ENCODE results near the gene KCTD16.

Gene KCTD16

DNA sequence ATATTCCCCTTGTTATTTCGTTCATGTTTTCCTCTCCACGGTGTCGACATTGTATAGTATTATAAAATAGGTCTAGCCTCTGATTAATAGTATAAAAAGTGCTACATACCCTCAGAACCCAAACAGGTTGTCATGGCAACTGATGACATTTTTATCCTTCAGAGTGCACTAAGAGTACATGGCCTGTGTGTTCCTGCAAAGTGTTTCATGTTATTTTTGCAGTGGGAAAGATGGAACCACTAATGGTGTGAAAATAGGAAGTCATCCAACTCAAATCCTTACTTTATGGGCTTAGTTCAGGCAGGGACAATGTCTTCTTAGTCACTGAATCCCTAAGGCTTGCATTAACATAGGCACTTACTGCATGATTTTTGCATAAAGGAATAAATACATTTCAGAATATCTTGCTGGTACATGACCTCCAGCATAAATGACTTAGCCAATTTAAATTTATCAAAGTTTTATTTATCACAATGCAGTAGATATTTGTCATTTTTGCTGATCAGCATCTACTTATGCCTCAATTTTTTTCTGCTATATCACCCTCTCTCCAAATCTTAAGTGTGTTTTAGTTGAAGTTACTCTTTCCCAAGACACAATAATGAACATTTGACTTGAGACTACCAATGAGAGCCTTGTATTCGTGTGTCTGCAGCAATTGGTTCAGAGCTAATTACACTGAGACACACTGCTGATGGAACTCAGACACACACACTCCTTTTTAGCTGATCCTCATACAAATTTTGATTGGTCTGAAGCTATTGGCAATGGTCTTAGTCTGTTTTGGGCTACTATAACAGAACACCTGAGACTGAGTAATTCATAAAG, 243.7 kb downstream of the KCTD16 start:
- no peak for DNase-seq

DNA sequence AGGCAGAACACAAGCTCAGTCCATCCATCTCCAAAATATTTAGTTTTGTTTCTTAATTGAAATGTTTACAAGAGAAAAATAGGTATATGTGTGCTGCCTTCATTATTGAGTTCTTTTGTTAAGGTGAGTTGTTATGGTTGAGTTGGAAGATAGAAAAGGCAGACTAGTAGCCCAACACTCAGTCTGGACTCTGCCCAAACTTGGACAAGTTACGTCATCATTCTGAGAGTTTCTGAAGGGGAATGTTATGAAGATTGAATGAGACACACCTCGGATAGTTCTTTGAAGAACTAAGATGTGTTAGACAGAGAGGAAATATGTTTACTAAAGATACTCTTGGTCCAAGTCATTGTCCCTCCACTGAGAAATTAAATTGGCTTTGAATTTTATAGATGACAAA, 245.5 kb downstream of the KCTD16 start:
- no peak for DNase-seq

DNA sequence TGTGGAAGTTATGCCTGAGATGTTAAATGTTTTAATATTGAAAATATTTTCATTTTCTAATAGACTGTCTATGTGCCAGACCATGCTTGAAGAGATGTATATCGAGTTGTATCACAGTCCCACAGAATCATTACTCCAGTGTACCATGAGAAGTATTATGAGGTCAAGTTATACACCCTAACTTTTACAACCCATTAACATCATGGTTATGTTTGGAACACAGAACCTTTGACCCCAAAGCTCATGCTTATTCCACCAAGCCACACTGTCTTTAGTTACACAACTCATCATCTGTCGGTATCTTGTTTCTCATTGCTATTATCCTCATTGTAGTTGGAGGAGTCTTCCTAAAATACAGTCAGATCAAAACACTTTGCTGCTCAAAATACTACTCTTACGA, 248.0 kb downstream of the KCTD16 start:
- DNase-seq = no peak

DNA sequence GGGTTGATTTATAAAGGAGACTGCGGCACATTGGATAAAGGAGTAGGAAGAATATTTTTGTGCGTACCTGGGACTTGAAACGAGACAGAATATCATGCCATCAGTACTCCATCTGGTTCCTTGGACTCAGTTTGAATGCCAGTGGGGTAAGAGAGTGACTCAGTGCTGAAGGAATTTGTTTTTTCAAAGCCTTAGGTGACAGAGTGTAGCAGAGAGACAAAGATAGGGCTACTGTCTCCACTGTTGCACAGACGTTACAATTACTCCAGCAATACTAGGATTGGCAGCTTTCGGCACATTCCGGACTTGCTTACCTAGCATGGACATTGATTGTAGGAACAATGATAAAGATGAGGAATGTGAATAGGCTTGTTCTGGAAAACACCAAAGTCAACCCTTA, 250.7 kb downstream of the KCTD16 start:
- no peak for DNase-seq

DNA sequence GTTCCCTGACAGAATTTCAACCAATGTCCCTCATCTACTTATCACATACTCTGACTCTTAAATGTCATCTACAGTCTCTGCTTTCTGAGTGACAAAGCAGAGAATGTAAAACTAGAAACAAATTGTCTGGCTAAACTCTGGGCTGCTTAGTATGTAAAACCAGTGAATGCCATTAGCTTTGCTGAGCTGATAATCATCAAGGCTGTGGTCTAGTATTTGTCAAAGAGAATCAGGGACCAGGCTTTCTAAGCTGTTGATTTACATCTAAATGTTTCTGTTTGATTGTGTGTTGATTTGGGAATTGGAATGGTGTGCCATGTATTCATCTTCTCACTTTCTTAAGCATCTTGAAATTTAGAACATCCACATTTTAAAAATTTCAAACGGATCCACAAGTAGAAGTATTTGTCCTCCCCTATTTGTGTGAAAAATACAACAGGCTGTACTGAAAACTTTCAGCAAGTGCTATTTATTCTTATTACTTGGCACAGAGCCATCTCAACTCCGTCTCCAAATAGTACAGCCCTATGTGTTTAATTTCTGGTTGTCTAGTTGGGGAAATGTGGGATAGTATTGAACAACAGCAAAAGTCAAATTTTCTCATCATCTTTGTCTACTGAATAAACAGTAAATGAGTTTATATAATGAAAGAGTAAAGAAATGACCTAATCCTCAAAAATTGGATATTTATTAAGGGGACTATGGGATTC, 251.5 kb downstream of the KCTD16 start:
- no peak for DNase-seq

DNA sequence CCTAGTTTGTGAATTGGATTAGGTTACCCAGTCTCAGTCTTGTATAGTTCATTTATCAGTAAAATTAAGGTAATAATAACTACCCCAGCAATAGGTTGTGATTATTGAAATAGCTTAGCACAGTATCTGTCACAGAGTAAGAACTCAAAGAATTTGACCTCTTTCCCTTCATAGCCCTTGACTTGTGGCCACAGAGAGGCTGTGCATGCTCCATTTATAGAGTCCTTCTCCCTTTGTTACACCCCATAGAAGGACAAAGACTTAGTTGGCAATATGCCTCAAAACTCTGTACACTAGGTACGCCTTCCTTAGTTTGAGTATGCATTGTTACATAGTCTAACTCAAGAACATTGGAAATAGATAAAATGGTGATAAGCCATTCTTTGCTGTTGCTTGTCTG, 257.2 kb downstream of the KCTD16 start:
- DNase-seq = no peak

DNA sequence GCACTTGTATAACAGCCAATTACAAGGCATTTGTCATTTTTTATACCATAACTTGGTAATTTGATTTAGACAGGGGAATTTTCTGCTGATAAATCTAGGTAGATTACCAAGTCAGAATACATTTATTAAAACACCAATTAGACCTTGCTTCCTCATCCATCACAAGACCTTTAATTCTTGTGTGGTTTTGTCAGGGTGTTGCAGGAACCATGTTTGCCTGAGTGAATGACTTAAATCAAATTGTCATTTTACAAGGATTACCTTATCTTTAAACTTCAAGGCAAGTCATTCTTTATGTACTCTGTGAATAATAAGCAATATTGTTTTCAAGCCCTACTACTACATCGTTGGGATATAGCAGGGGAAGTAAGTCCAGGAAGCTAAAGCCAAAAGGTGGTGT, 257.7 kb downstream of the KCTD16 start:
- DNase-seq = no peak

DNA sequence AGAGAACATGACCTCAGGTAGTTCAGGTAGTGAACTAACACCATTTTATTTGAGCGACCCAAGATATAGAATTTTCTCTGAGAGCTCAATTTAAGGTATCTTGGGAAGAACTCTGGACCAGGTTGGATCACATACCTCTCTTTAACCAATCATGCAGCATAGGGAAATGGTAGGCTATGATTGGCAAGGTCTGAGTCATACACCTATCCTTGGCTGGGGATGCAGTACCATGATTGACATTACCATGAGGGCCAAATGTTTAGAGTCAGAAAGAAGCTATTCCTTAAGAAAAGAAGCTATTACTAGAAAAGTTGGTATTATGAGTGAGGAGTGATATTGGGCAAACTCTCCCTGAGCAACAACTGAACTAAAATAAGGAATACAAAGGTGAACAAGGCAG, 258.7 kb downstream of the KCTD16 start:
- DNase-seq = no peak

DNA sequence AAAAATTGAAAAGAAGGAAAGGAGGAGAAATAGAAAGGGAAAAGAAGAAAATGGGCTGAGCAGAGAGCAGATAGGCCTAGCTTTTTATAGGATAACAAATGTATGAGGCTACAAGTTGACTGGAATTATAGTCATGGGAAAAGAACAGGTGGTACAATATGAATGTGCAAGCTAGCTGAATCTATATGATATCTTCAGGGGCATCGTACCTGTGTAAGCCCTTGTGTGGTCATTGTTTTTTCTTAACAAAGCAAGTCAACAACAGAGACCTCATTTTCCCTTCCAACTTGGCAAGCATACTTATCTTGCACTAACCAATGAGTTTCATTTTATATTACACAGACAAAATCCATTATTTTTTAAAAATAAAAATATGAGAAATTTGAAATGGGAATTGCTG, 259.2 kb downstream of the KCTD16 start:
- DNase-seq = no peak

DNA sequence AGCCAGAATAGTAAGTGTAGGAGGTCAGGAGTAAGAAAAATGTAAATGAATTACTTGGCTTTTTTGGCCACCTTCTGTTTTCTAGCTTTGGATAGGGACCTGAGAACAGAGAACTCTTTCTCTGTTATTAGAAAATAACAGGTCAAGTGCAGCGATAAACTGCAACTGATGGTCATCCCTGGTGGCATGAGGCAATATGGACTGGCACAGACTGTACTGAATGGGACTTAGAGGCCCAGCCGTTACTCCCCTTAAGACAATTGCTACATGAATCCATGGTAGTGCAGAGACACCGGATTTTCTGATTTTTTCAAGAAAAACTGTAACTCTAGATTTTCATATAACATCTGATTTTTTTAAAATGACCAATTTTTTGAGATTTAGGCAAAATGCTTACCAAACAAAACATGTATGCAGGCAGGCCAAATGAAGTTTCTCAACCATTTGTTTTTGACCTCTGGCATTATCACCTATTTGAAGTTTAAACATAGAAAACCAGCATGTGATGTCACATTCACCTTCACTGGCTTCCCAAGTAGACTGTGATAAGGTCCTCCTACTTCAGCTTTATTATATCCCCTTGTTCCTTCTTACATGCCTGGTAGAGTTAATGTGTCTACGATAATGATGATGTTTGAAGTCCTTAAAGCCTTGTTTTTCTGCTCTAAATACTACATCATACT, 262.6 kb downstream of the KCTD16 start:
- DNase-seq = no peak

DNA sequence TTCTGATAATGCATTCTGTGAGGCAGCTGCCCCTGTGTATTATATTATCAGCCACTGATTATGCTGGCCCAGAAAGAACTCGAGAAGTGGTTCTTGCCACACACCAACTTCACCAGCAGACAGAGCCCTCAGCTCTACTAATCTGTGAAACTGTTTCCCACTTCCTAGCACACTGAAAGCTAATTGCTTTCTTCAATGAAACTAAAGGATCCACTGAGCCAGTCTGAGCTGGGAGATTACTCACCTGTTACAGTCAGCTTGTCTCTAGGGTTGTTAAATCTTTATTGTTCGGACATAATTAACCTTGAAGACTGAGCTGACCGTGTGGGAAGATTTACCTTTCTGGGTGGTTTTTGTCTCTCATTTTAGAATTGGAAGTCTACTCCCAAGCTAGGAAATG, 263.2 kb downstream of the KCTD16 start:
- DNase-seq = no peak

DNA sequence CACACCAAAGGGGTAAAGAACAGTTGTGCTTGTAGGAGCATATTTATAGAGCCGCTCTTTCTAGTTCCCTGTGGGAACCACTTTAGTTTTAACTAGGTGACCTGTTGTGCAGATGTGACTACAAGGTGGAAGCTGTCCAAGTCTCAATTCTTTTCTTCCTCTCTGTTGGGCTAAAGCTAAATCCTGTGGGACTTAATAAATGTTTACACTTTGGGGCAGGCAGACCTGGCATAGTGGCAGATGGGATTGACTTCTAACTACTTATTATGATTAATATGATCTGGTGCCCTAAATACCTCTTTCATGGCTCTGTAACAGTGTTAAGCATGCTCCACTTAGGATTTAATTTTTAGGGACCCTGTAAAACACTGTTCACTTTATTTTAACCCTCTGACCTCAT, 265.3 kb downstream of the KCTD16 start:
- no peak for DNase-seq

DNA sequence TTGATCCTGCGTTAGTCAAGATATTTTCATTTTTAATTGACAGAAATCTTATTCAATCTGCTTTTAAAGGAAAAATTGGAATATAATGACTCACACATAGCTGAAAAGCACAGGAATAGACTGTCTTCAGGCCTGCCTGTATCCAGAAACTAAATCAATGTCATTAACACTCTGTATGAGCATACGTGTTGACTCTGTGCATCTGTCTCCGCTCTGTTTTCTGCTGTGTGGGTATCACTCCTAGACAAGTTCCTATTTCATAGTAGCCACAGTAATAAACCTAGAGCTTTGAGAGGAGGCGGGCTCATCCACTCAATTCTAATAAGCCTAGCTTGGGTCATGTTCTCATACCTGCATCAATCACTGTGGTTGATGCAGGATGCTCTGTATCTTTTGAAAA, 267.6 kb downstream of the KCTD16 start:
- no peak for DNase-seq

DNA sequence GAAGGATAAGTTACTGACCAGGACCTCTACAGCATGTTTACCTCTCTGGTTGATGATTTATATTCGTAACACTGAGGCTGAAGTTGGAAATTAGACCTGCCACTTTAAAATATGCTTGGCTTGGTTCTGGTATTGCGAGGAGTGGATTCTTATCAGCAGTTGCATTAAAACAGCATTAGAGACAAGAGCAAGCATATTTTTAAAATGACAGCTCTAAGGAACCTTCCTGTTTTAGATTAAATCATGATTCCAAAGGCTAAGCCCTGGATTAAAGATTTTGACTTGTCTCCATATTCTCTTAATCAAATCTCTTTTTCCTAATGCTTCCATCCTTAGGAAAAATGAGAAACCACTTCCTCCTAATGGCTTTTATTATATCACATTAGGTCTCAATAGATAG, 277.8 kb downstream of the KCTD16 start:
- no peak for DNase-seq

DNA sequence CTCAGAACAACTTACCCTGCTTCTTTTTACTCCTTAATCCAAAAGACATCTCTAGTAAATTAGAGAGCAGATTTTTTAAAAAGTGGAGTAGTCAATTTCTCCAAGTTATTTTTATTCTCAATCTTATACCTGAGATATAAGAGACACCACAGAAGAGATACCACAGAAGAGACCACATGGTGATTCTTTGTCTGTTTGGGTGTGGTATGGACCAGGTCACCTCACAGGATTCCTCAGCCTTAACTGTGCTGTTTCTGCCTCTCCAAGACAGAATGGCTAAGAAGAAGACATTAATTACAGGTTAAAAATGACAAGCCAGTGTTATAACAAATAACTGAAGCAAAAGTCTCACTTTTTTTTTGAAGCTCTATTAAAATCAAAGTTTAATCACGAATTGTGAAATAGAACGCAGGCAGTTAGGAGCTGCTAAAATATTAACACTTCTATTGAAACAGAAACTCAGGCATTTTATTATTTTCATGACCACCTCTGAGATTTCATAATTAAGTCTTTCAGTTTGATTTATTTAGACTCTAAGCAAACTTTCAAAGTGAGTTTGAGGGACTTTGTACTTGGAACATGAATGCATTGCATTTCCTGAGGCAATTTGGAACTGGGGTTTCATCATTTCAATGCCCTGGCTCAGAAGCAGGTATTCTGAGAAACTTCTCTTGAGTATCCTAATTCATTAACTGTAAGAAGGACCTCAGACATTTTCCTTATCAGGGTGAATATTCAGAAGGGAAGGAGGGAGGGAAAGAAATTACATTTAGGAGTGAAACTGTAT, 280.7 kb downstream of the KCTD16 start:
- no peak for DNase-seq

DNA sequence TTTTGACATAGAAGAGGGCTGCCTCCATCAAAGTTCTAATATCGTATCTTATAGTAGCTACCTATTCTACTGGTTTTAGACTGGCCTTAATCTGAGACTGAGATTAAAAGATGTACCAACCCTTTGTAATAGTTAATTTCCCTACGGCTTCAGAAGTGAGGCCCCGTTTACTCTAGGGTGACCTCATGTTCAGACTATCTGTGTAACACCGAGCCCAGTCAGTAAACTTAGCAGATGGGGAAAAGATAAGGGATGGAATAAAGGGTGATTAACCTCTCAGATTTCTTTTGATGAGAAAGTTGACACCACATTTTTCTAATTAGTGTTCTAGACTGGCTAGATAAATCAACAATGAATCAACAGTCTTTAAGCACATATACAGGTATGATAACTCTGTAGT, 283.1 kb downstream of the KCTD16 start:
- DNase-seq = no peak

DNA sequence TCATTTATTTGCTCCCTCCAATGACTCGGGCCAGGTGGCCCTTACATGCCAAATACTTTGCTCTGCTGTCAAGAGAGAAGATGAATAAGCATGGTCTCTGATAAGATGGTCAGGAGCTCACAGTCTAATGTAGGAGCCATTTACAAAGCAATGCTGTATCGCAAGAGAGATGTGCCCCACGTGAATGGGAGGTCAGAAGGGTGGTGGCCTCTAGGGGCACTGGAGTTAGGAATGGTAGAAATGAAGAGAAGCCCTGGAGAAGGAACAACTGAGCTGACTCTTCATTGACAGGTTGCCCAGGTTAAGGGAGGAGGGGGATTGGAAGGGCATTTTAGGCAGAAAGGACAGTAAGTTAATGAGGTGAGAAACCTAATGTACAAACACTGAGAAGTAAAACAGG, 286.5 kb downstream of the KCTD16 start:
- no peak for DNase-seq

DNA sequence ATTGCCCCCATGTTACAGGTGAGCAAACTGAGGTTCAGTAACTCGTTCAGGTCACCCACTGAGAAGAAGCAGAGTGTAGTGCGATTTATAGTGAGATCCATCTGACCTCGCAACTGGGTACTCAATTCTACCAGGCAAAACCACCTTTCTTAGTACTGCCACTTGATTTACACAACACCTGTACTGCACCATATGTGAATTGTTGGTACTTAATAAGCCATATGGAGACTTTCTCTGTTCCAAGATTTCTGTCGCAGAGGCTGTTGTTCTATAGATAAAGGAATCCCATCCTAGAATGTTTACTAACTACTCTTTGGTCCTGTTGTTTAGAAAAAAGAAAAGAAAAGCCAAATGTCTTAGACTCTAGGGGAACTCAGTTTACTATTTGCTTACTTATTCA, 287.5 kb downstream of the KCTD16 start:
- no peak for DNase-seq

DNA sequence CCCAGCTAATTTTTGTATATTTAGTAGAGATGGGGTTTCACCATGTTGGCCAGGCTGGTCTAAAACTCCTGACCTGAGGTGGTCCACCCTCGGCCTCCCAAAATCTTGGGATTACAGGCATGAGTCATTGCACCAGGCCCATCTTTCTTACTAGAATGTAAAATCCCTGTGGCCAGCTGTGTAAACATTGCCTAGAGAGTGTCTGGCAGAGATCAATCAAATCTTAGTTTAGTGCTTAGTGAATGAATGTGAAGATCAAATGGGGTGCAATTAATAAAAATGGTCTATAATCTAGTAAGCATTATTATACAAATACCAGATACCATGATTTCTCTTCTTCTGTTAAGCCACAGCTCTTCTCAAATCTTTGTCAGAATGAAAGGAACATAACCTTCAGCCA, 289.9 kb downstream of the KCTD16 start:
- DNase-seq = no peak

DNA sequence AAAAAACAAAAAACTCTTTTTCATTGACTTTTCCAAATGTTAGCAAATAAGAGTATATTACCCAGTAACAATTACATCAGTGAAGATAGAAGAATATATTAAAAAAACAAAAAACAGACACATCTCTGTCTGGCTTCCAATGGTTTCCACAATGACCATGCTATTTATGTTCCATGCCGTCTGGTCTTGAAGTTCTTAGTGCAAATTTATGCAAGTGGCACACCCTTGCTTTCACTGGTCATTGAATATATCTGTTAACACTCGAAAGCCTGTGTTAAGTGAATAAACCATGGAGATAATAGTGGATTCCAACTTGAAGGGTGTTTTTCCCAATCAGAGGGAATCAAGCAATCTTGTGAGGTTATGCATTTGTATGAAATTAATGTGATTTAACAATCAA, 291.9 kb downstream of the KCTD16 start:
- DNase-seq = no peak

DNA sequence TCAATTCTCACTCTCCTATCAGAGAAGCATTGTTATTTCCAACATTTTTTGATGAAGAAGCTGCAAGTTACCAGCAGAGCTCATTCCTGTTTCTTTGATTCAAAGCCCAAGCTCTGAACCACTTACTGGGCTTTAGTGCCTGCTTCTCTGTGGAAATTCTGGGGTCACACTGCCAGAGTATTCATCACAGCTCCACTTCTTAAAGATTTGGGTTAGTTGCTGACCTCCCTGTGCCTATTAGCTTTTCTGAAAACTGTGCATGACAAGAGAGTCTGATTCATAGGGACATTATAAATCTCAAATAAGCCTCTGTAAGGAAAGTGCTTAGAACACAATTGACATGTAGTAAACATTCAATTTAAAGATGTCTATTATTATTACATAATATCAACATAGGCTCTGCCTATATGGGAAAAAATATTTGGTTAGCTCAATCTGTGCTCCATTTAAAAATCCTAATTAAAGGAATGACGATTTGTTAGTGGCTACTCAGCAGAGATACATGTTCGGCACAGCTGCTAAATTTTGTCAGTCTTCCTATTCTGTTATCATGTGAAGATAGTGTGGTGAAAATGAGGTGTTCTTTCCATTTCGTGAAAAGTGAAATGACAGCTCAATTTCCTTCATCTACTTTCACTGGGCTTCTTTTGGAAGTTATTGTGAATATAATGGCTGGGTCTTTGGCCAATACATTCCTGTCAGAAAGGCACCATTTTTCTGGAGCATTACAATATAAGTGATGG, 293.0 kb downstream of the KCTD16 start:
- DNase-seq = no peak

DNA sequence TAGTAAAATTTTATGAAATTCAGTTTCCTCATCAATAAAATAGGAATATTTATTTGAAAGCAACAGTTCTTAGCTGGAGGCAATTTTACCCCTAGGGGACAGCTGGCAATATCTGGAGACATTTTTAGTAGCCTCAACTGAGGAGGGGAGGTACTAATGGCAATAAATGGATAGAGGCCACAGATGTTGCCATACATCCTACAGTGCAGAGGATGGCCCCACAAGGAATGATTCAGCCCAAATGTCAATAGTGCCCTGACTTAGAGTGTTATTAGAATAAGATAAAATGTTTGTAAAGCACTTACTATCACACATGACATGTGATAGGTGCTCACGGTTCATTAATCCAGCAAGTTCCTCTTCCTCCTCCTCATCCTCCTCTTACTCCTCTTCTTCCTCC, 293.6 kb downstream of the KCTD16 start:
- DNase-seq = no peak

DNA sequence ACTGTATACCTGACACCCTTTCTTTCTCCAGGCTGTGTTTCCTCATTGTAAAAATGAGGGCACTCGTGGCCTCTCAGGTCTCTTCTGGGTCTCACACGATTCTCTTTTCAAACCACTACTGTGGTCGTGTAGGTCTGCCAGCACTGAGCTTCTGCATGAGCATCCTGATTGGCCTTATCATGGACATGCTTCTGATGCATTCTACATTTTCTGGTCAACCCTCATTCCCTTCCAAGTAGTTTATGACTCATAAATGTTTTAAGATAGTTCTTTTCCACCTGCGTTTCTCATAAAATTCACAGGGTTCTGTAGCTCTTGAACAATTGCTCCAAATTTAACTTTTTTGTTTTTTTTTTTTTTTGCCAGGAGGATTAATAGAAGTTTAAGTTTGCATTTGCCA, 294.8 kb downstream of the KCTD16 start:
- no peak for DNase-seq

Data from RPMI8226 (cell line).